Neural progenitor cell (in vitro differentiated cells): Measurements from ENCODE around the gene TMEM183A.

Source experiments
- EZH2phosphoT487 ChIP-seq: fragments of 200-600 bp; sonication (generic); IDR thresholded peaks from 2 replicates; pipeline ENCODE4 v1.6.1; 2017; ENCODE audit warnings: antibody characterized with exemption
- TF ChIP-seq, protein P1 (sequence below): fragments of 200-600 bp; sonication (generic); IDR thresholded peaks from 2 replicates; pipeline ENCODE4 v1.5.1; 2017; ENCODE audit warnings: antibody characterized with exemption, mild to moderate bottlenecking

DNA sequence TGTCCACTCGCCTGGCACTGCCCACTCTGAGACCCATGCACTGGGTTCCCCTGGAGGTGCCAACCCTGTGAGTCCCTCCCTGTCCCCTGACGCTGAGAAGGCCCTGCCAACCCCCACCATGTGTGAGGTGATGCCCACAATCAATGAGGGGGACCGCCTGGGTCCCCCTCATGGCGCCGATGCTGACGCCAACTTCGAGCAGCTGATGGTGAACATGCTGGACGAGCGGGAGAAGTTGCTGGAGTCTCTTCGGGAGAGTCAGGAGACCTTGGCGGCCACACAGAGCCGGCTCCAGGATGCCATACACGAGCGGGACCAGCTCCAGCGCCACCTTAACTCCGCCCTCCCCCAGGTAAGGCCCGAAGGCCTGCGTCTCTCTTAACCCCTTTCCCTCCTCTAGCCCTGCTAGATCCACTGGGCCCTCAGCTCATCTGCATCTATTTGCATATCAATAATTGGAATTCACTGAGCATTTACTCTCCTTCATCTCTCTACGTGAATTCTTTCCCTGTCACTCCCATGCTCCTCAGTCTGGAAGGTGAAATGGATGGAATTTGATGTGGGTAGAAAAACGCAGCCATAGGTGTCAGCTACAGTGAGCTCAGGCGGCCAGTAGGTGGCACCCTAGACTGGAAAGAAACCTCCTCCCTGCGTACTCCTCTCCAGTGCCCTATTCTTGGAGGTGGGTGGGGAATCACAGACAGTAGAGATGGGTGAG is 31.9 kb downstream of the TMEM183A start:
- TF ChIP-seq, protein P1, sequence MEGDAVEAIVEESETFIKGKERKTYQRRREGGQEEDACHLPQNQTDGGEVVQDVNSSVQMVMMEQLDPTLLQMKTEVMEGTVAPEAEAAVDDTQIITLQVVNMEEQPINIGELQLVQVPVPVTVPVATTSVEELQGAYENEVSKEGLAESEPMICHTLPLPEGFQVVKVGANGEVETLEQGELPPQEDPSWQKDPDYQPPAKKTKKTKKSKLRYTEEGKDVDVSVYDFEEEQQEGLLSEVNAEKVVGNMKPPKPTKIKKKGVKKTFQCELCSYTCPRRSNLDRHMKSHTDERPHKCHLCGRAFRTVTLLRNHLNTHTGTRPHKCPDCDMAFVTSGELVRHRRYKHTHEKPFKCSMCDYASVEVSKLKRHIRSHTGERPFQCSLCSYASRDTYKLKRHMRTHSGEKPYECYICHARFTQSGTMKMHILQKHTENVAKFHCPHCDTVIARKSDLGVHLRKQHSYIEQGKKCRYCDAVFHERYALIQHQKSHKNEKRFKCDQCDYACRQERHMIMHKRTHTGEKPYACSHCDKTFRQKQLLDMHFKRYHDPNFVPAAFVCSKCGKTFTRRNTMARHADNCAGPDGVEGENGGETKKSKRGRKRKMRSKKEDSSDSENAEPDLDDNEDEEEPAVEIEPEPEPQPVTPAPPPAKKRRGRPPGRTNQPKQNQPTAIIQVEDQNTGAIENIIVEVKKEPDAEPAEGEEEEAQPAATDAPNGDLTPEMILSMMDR: peak; percentile 91
- no peak for TF ChIP-seq EZH2phosphoT487
